GM23338 (cell line): ENCODE results near the gene SSU72.

ENCODE experiments used
- CREB1 ChIP-seq: fragments of 250-450 bp; sonication (Bioruptor Pico); IDR thresholded peaks from 2 replicates; pipeline ENCODE4 v1.5.0; 2020; ENCODE audit warnings: low read depth, mild to moderate bottlenecking, moderate library complexity
- EZH2 ChIP-seq: fragments of 200-600 bp; sonication (generic); IDR thresholded peaks from one replicate; pipeline ENCODE4 v1.8.0; 2017; ENCODE audit warnings: antibody characterized with exemption, mild to moderate bottlenecking, low read depth; ENCODE audit not compliant: unreplicated experiment
- EZH2phosphoT487 ChIP-seq: fragments of 200-600 bp; sonication (generic); IDR thresholded peaks from one replicate; pipeline ENCODE4 v1.8.1; 2018; ENCODE audit warnings: antibody characterized with exemption; ENCODE audit not compliant: unreplicated experiment
- JUNB ChIP-seq: IDR thresholded peaks from one replicate; pipeline ENCODE4 v1.6.1; 2016; ENCODE audit warnings: antibody characterized with exemption; ENCODE audit not compliant: unreplicated experiment
- POLR2AphosphoS5 ChIP-seq: IDR thresholded peaks from 2 replicates; pipeline ENCODE4 v1.6.1; 2016; ENCODE audit warnings: antibody characterized with exemption, low read depth
- REST ChIP-seq: IDR thresholded peaks from one replicate; pipeline ENCODE4 v1.6.1; 2018; ENCODE audit warnings: antibody characterized with exemption; ENCODE audit not compliant: unreplicated experiment
- STAT1 ChIP-seq: IDR thresholded peaks from one replicate; pipeline ENCODE4 v1.6.1; 2016; ENCODE audit warnings: antibody characterized with exemption; ENCODE audit not compliant: unreplicated experiment
- ZNF331 ChIP-seq: fragments of 250-450 bp; sonication (Bioruptor Pico); IDR thresholded peaks from 2 replicates; pipeline ENCODE4 v1.5.0; 2020; ENCODE audit warnings: low read depth, mild to moderate bottlenecking, moderate library complexity
- TF ChIP-seq, protein P1 (sequence below), 2 experiments: fragments of 200-600 bp in 1 of 2; sonication (generic) in 1 of 2; conservative IDR thresholded peaks; 2 replicates each; pipeline versions ENCODE4 v1.5.1 to v1.6.1; 2016 to 2017; ENCODE audit warnings: antibody characterized with exemption in 2 of 2, low read depth in 2 of 2, mild to moderate bottlenecking in 2 of 2, moderate library complexity in 1 of 2
- TF ChIP-seq, protein P2 (sequence below): IDR thresholded peaks from 2 replicates; pipeline ENCODE4 v1.6.1; 2016; ENCODE audit warnings: antibody characterized with exemption
- TF ChIP-seq, protein P3 (sequence below): fragments of 250-450 bp; sonication (Bioruptor Pico); IDR thresholded peaks from 2 replicates; pipeline ENCODE4 v1.5.0; 2020; ENCODE audit warnings: mild to moderate bottlenecking, moderate library complexity

- TF ChIP-seq, protein P1, sequence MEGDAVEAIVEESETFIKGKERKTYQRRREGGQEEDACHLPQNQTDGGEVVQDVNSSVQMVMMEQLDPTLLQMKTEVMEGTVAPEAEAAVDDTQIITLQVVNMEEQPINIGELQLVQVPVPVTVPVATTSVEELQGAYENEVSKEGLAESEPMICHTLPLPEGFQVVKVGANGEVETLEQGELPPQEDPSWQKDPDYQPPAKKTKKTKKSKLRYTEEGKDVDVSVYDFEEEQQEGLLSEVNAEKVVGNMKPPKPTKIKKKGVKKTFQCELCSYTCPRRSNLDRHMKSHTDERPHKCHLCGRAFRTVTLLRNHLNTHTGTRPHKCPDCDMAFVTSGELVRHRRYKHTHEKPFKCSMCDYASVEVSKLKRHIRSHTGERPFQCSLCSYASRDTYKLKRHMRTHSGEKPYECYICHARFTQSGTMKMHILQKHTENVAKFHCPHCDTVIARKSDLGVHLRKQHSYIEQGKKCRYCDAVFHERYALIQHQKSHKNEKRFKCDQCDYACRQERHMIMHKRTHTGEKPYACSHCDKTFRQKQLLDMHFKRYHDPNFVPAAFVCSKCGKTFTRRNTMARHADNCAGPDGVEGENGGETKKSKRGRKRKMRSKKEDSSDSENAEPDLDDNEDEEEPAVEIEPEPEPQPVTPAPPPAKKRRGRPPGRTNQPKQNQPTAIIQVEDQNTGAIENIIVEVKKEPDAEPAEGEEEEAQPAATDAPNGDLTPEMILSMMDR (conservative IDR thresholded peaks at IDR 0.05; ENCODE audit: low read depth in 2 of 2), result no peak
- no peak for TF ChIP-seq POLR2AphosphoS5
- TF ChIP-seq EZH2, result no peak
- TF ChIP-seq JUNB, result no peak
- no peak for TF ChIP-seq REST
- TF ChIP-seq CREB1 (CRISPR knock-in tag), result no peak
- TF ChIP-seq ZNF331 (CRISPR knock-in tag), result no peak
- no peak for TF ChIP-seq EZH2phosphoT487
- no peak for TF ChIP-seq STAT1
- TF ChIP-seq, protein P2, sequence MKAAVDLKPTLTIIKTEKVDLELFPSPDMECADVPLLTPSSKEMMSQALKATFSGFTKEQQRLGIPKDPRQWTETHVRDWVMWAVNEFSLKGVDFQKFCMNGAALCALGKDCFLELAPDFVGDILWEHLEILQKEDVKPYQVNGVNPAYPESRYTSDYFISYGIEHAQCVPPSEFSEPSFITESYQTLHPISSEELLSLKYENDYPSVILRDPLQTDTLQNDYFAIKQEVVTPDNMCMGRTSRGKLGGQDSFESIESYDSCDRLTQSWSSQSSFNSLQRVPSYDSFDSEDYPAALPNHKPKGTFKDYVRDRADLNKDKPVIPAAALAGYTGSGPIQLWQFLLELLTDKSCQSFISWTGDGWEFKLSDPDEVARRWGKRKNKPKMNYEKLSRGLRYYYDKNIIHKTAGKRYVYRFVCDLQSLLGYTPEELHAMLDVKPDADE, result no peak
- TF ChIP-seq, protein P3, sequence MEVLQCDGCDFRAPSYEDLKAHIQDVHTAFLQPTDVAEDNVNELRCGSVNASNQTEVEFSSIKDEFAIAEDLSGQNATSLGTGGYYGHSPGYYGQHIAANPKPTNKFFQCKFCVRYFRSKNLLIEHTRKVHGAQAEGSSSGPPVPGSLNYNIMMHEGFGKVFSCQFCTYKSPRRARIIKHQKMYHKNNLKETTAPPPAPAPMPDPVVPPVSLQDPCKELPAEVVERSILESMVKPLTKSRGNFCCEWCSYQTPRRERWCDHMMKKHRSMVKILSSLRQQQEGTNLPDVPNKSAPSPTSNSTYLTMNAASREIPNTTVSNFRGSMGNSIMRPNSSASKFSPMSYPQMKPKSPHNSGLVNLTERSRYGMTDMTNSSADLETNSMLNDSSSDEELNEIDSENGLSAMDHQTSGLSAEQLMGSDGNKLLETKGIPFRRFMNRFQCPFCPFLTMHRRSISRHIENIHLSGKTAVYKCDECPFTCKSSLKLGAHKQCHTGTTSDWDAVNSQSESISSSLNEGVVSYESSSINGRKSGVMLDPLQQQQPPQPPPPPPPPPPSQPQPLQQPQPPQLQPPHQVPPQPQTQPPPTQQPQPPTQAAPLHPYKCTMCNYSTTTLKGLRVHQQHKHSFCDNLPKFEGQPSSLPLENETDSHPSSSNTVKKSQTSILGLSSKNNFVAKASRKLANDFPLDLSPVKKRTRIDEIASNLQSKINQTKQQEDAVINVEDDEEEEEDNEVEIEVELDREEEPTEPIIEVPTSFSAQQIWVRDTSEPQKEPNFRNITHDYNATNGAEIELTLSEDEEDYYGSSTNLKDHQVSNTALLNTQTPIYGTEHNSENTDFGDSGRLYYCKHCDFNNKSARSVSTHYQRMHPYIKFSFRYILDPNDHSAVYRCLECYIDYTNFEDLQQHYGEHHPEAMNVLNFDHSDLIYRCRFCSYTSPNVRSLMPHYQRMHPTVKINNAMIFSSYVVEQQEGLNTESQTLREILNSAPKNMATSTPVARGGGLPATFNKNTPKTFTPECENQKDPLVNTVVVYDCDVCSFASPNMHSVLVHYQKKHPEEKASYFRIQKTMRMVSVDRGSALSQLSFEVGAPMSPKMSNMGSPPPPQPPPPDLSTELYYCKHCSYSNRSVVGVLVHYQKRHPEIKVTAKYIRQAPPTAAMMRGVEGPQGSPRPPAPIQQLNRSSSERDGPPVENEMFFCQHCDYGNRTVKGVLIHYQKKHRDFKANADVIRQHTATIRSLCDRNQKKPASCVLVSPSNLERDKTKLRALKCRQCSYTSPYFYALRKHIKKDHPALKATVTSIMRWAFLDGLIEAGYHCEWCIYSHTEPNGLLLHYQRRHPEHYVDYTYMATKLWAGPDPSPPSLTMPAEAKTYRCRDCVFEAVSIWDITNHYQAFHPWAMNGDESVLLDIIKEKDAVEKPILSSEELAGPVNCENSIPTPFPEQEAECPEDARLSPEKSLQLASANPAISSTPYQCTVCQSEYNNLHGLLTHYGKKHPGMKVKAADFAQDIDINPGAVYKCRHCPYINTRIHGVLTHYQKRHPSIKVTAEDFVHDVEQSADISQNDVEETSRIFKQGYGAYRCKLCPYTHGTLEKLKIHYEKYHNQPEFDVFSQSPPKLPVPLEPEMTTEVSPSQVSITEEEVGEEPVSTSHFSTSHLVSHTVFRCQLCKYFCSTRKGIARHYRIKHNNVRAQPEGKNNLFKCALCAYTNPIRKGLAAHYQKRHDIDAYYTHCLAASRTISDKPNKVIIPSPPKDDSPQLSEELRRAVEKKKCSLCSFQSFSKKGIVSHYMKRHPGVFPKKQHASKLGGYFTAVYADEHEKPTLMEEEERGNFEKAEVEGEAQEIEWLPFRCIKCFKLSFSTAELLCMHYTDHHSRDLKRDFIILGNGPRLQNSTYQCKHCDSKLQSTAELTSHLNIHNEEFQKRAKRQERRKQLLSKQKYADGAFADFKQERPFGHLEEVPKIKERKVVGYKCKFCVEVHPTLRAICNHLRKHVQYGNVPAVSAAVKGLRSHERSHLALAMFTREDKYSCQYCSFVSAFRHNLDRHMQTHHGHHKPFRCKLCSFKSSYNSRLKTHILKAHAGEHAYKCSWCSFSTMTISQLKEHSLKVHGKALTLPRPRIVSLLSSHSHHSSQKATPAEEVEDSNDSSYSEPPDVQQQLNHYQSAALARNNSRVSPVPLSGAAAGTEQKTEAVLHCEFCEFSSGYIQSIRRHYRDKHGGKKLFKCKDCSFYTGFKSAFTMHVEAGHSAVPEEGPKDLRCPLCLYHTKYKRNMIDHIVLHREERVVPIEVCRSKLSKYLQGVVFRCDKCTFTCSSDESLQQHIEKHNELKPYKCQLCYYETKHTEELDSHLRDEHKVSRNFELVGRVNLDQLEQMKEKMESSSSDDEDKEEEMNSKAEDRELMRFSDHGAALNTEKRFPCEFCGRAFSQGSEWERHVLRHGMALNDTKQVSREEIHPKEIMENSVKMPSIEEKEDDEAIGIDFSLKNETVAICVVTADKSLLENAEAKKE (CRISPR knock-in tag), result no peak
These were observed 35.3 kb upstream of the SSU72 start for GRCh38 chr1:1609822-1610485.
